Right lobe of liver (tissue), 6 donors: Measurements from ENCODE around the gene WFIKKN2. TPM values are rescaled to one million over a fixed set of nuclear protein-coding genes. Genes with fewer than 3 reads are reported as not detected.
A peak's percentile ranks its signal among the peaks of the same experiment; 100 is the strongest.

Source experiments
- ATAC-seq, 4 donors: fragments of 200-7000 bp; cut with Tn5 transposase; one replicate each; pipeline ENCODE4 v1.9.1; 2020; ENCODE audit warnings: mild to moderate bottlenecking in 4 of 4, moderate library complexity in 4 of 4
- DNase-seq, 3 donors: peaks; one replicate each; pipeline ENCODE4 v3.0.0-alpha.2; 2020
- H3K27ac ChIP-seq, 3 donors: fragments of 200-600 bp; one replicate each; pipeline ENCODE4 v1.8.0; 2022
- H3K27me3 ChIP-seq, 2 donors: fragments of 200-600 bp; one replicate each; pipeline ENCODE4 v1.8.0; 2022
- H3K36me3 ChIP-seq, 4 donors: fragments of 200-600 bp; sonication (generic) in 1 of 4; one replicate each; pipeline versions ENCODE4 v1.5.1 to v1.8.0; 2017 to 2022; ENCODE audit warnings: control low read depth in 1 of 4
- H3K4me1 ChIP-seq, 4 donors: fragments of 200-600 bp; sonication (generic) in 1 of 4; one replicate each; pipeline versions ENCODE4 v1.5.1 to v1.8.0; 2017 to 2022; ENCODE audit warnings: control low read depth in 1 of 4
- H3K4me3 ChIP-seq, 3 donors: fragments of 200-600 bp; one replicate each; pipeline ENCODE4 v1.8.0; 2022
- H3K9me3 ChIP-seq, 4 donors: fragments of 200-600 bp; sonication (generic) in 1 of 4; one replicate each; pipeline versions ENCODE4 v1.5.1 to v1.8.0; 2017 to 2022; ENCODE audit warnings: control low read depth in 1 of 4
- POLR2A ChIP-seq: fragments of 450-650 bp; IDR thresholded peaks from one replicate; pipeline ENCODE4 v1.6.1; 2017; ENCODE audit warnings: antibody characterized with exemption, mild to moderate bottlenecking
- WGBS: methylation state at CpG from one replicate; pipeline ENCODE4 v1.1.6; 2018; ENCODE audit warnings: low coverage, low lambda C conversion rate; ENCODE audit not compliant: insufficient coverage; ENCODE audit errors: missing lambda C conversion rate; 5-methylcytosine and 5-hydroxymethylcytosine counted together
- intact Hi-C, 2 donors: fragments of 100-400 bp; cut with DNase I; formaldehyde crosslinking; loops; one replicate each; pipeline versions ENCODE4 v1.11.2 to v1.14.1; 2022
- total RNA-seq, 6 experiments: library from RNA; depleted of rRNA in 2 of 6; stranded (reverse); fragments of >200 nt in 2 of 6; fragmentation: NEBNext Ultra II Directional in 3 of 6; extraction: Animal tissue kit (Norgen Biotek cat#: 25700) in 3 of 6; gene quantifications; one replicate each; pipeline versions ENCODE4 v1.1.0 to v1.2.4, GENCODE V29; 2016 to 2023
- TF ChIP-seq, protein P1 (sequence below), 4 donors: fragments of 200-600 bp in 3 of 4; fragments of 450-650 bp in 1 of 4; IDR thresholded peaks; one replicate each; pipeline versions ENCODE4 v1.5.1 to v1.8.0; 2016 to 2022; ENCODE audit warnings: antibody characterized with exemption in 4 of 4, mild to moderate bottlenecking in 2 of 4
- donor health status: DM: no; HTN: yes; CAD: no.
- donor health status: DM: no; HTN: no; CAD: no.
- donor health status: DM: no; HTN: no; CAD: no.
- donor health status: DM: no; HTN: yes; CAD: no.
- donor health status: DM: no; HTN: yes; CAD: no.

Gene WFIKKN2
- total RNA-seq, 6 experiments from 2014 or later, result not detected

- Histone ChIP-seq H3K4me1 (peaks cover 0 to 2% (median 0%) of the 10 kb centered on the region in 4 donors), H3K36me3 (no peaks in the 10 kb centered on the region), H3K27ac (no peak overlapping the region), H3K4me3 (no peak overlapping the region), H3K27me3 (no peaks in the 10 kb centered on the region), H3K9me3 (no peaks in the 10 kb centered on the region)
- ATAC-seq (no peak), DNase-seq (no peak)
- intact Hi-C loops, result no loop called here
- no peak for TF ChIP-seq POLR2A
- TF ChIP-seq, protein P1, sequence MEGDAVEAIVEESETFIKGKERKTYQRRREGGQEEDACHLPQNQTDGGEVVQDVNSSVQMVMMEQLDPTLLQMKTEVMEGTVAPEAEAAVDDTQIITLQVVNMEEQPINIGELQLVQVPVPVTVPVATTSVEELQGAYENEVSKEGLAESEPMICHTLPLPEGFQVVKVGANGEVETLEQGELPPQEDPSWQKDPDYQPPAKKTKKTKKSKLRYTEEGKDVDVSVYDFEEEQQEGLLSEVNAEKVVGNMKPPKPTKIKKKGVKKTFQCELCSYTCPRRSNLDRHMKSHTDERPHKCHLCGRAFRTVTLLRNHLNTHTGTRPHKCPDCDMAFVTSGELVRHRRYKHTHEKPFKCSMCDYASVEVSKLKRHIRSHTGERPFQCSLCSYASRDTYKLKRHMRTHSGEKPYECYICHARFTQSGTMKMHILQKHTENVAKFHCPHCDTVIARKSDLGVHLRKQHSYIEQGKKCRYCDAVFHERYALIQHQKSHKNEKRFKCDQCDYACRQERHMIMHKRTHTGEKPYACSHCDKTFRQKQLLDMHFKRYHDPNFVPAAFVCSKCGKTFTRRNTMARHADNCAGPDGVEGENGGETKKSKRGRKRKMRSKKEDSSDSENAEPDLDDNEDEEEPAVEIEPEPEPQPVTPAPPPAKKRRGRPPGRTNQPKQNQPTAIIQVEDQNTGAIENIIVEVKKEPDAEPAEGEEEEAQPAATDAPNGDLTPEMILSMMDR (IDR thresholded peaks at IDR 0.05), result no peak
Observed at GRCh38 chr17:50825188-50825587, 10.2 kb upstream of the WFIKKN2 start.

DNA sequence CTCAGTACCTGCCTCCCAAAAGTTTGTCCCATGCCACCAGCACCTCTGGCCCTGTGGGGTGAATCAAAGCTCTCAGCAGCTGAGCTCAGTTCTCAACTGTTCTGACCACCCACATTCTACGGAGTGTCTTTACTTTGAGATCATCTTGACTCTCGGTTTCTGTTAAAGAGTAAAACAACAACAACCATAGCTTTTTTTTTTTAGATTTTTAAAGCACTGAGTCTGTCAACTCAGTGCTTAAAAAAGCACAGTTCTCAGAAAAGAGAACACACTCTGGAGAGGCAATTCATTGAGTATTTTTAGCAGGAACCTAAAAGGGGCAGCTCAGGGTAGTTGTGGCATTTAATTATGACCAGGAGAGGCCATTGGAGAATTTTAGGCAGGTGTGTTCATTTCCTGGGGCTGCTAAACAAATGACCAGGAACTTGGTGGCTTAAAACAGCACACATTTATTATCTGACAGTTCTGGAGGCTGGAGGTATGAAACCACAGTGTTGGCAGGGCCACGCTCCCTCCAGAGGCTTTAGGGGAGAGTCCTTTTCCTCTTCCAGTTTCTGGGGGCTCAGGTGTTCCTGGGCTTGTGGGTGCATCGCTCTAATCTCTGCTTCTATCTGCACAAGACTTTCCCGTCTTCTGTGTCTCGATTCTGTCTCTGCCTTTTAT, 6.7 kb upstream of the WFIKKN2 start:
- Histone ChIP-seq H3K4me3 (no peak overlapping the region), H3K4me1 (peaks cover 0 to 7% (median 0%) of the 10 kb centered on the region in 4 donors), H3K27me3 (no peaks in the 10 kb centered on the region), H3K9me3 (no peaks in the 10 kb centered on the region), H3K27ac (no peak overlapping the region), H3K36me3 (no peaks in the 10 kb centered on the region)
- DNase-seq (no peak), ATAC-seq (peak in 1 of 4 donors; percentile 28)
- TF ChIP-seq, protein P1 (IDR thresholded peaks at IDR 0.05), result no peak
- TF ChIP-seq POLR2A, result no peak
- 74% methylated on average over 6 of the region's 6 CpGs for WGBS
- intact Hi-C loops, result no loop called here

DNA sequence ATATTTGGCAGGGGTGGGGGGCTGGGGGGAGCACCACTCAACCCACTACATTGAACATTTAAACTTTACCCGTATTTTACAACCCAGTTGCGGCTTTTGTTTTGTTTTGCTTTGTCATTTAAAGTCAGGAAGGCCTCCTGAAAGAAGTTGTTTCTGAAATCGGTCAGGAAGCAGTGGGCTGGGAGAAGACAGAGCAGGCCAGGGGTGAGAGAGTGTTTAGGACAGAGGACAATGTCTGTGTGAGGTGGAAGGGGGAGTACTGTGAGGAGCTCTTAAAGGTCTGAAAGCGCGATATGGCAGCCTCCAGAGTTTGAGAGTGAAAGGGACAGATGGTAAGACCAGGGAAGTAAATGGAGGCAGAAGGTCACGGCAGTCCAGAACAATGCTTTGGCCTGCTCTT, 6.1 kb upstream of the WFIKKN2 start:
- ATAC-seq (no peak), DNase-seq (no peak)
- H3K27ac ChIP-seq, result no peak overlapping the region
- intact Hi-C loops, result no loop called here
- WGBS, result 51% methylated on average over 6 of the region's 6 CpGs
- no peaks in the 10 kb centered on the region for H3K9me3 ChIP-seq
- H3K4me1 ChIP-seq, result peaks cover 0 to 7% (median 0%) of the 10 kb centered on the region in 4 donors
- H3K4me3 ChIP-seq, result no peak overlapping the region
- no peaks in the 10 kb centered on the region for H3K27me3 ChIP-seq
- no peaks in the 10 kb centered on the region for H3K36me3 ChIP-seq
- TF ChIP-seq POLR2A, result no peak
- TF ChIP-seq, protein P1 (IDR thresholded peaks at IDR 0.05), result no peak

DNA sequence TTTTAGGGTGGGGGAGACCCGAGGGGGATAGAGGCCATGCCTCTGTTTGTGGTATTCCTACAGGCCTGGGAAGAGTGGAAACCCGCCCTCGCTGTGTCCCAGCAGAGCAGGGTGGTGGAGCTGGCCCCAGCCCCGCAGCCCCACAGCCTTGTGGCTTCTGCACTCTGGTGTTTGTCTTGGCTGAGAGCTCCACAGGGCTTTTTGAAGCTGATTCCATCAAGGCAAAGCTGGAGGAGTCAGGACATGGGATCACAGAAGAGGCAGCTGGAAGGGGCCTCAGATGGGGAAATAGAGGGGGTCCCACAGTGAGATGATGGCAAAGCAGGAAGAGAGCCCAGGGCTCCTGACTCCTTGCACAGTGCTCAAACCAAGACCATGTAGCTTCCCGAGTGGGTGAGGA, 5.0 kb upstream of the WFIKKN2 start:
- Histone ChIP-seq H3K4me3 (no peak overlapping the region), H3K36me3 (no peaks in the 10 kb centered on the region), H3K4me1 (peaks cover 0 to 7% (median 0%) of the 10 kb centered on the region in 4 donors), H3K27me3 (no peaks in the 10 kb centered on the region), H3K9me3 (no peaks in the 10 kb centered on the region), H3K27ac (no peak overlapping the region)
- WGBS, result 27% methylated on average over 1 of the region's 5 CpGs
- DNase-seq, result no peak
- peak; percentile 81 to 91 (median 84) for ATAC-seq
- intact Hi-C loops, result loop anchor here in 1 of 2 donors (10.0 kb wide), 1 partner anchor 276 kb away; no protein-coding TSS in a partner anchor
- TF ChIP-seq, protein P1 (IDR thresholded peaks at IDR 0.05), result no peak
- no peak for TF ChIP-seq POLR2A
